ENCODE data around the gene CNNM1.

GRCh38 chr10:99365736-99366135 lies 36.6 kb downstream of the CNNM1 start:
- TF ChIP-seq GATA3 (IDR thresholded peaks at IDR 0.05; ENCODE audit: low read depth, low read length) (no peak), GATA2 (IDR thresholded peaks at IDR 0.05; ENCODE audit: low read depth, low read length) (no peak)
